ENCODE measurements around the gene ROBO2.

The ROBO2 gene

DNA sequence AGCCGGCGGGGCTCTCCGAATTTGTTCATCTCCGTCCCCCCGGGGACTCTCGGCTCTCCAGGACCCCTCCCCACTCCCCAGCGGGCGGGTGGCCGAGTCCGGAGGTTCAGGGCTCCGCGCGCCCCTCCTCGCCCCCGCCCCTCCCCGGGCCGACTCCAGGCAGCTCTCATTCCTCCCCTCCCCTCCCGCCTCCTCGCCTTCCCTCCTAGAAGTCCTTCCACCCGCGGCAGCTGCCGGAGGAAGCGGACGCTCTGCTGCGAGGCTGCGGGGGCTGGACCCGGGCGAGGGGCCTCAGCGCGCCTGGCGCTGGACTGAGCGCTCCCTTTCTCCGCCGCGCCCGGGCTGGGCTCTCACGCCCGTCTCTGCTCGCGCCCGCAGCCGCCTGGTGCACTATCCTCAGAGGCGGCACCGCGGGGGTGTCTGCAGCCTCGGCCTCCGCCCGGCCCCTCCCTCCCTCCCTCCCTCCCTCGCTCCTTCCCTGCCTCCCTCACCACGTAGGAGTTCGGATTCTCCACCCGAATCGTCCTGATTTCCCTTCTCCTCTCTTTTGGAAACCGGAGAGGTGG is at the start of gene ROBO2:
Gene ROBO2, plus strand, starts transcription at position 494 of the 566 bp plus-strand sequence. CDS start 687 bp downstream, outside the sequence.
- CTCF ChIA-PET, result no interaction called here
- no peak within 1 kb of the TSS for H3K27ac ChIP-seq
- no peak for TF ChIP-seq CTCF (conservative IDR thresholded peaks at IDR 0.05; ENCODE audit: low read depth)
- POLR2A ChIA-PET (ENCODE audit: low non-redundant PET), result no interaction called here
- peak; percentile 1 for DNase-seq (ENCODE audit: low spot score)

DNA sequence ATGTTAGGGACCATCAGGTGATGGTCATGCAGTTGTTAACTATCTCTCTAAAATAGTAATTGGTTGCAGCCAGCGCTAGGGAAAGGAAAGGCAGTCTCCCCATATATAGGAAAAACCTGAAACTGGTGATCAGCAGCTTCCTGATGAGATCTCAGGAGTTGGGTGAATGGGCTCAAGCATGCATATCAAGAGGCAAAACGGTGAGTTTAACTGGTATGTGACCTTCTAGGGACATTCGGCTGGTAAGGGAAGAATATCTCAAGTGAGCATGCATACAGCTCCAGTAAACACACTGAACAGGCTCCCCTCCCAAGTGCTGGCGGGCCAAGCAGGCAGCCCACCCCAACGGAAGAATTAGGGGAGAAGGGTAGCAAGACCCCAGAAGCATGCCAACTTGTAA is 49.3 kb upstream of the ROBO2 start:
- no peak for DNase-seq (ENCODE audit: low spot score)
- no peak overlapping the region for H3K27ac ChIP-seq
- POLR2A ChIA-PET (ENCODE audit: low non-redundant PET), result no interaction called here
- CTCF ChIA-PET, result no interaction called here
- no peak for TF ChIP-seq CTCF (conservative IDR thresholded peaks at IDR 0.05; ENCODE audit: low read depth)

DNA sequence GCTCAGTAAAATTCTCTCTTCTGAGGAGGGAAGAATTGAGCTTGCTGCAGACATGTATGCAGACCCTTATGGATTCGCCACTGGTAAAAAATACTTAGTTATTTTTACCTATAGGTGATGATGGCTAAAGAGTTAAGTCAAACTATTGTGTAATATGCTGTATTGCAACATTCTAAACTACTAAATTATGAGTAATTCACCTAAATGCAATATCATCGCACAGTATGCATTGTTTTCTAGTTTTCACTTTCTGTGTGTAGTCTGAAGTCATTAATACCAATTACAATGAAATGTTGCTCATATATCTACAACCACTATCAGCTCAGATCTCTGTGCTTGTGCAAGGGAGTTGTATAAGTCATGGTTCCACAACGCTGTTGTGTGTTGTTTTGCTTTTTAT is 48.7 kb upstream of the ROBO2 start:
- POLR2A ChIA-PET (ENCODE audit: low non-redundant PET), result no interaction called here
- no peak for TF ChIP-seq CTCF (conservative IDR thresholded peaks at IDR 0.05; ENCODE audit: low read depth)
- H3K27ac ChIP-seq, result no peak overlapping the region
- peak; percentile 25 for DNase-seq (ENCODE audit: low spot score)
- CTCF ChIA-PET, result interaction anchor here (0.6 kb wide), 1 partner anchor 968 kb away, joined by 3 read pairs; no protein-coding TSS in a partner anchor

GRCh38 chr3:76997733-76998132 is 42.2 kb upstream of the ROBO2 start:
- ChIA-PET POLR2A (ENCODE audit: low non-redundant PET) (no interaction called here), CTCF (no interaction called here)
- no peak overlapping the region for H3K27ac ChIP-seq
- peak; percentile 11 for DNase-seq (ENCODE audit: low spot score)
- no peak for TF ChIP-seq CTCF (conservative IDR thresholded peaks at IDR 0.05; ENCODE audit: low read depth)

- peak; percentile 6 for DNase-seq (ENCODE audit: low spot score)
- H3K27ac ChIP-seq, result no peak overlapping the region
- POLR2A ChIA-PET (ENCODE audit: low non-redundant PET), result no interaction called here
- CTCF ChIA-PET, result no interaction called here
- no peak for TF ChIP-seq CTCF (conservative IDR thresholded peaks at IDR 0.05; ENCODE audit: low read depth)
Measured at GRCh38 chr3:76998555-76998954, 41.3 kb upstream of the ROBO2 start.

GRCh38 chr3:77001062-77001701 is 38.7 kb upstream of the ROBO2 start:
- TF ChIP-seq CTCF (conservative IDR thresholded peaks at IDR 0.05; ENCODE audit: low read depth), result no peak
- H3K27ac ChIP-seq, result no peak overlapping the region
- ChIA-PET POLR2A (ENCODE audit: low non-redundant PET) (no interaction called here), CTCF (no interaction called here)
- no peak for DNase-seq (ENCODE audit: low spot score)
